GM23338 (cell line): Measurements from ENCODE around the gene TUBB. TPM values are rescaled to one million over a fixed set of nuclear protein-coding genes. Genes with fewer than 3 reads are reported as not detected.
"Not testable (repeated sequence)": the region's sequence is repeated elsewhere in the genome, so short reads cannot be mapped to it uniquely, and the experiment has no call there.

Experiments
- ATAC-seq: fragments of 200-7000 bp; cut with Tn5 transposase; 3 replicates; pipeline ENCODE4 v1.9.1; 2020
- DNase-seq: peaks from one replicate; pipeline ENCODE4 v3.0.0-alpha.2; 2015; ENCODE audit warnings: low spot score
- H2AFZ ChIP-seq: fragments of 200-600 bp; sonication (generic); 2 replicates; pipeline ENCODE4 v1.8.0; 2016; ENCODE audit warnings: antibody characterized with exemption, mild to moderate bottlenecking, moderate library complexity
- H3F3A ChIP-seq: fragments of 200-600 bp; sonication (generic); replicated peaks from 2 replicates; pipeline ENCODE4 v1.8.0; 2017; ENCODE audit warnings: antibody characterized with exemption, mixed run types, low read depth
- H3K27ac ChIP-seq: fragments of 200-600 bp; sonication (generic); 2 replicates; pipeline ENCODE4 v1.6.1; 2016; ENCODE audit warnings: low read depth
- H3K27me3 ChIP-seq: fragments of 200-600 bp; sonication (generic); 2 replicates; pipeline ENCODE4 v1.8.0; 2016; ENCODE audit warnings: mild to moderate bottlenecking, mixed run types, moderate library complexity; ENCODE audit not compliant: insufficient read depth
- H3K36me3 ChIP-seq: fragments of 200-600 bp; sonication (generic); 2 replicates; pipeline ENCODE4 v1.8.0; 2016; ENCODE audit warnings: mild to moderate bottlenecking; ENCODE audit not compliant: insufficient read depth
- H3K4me1 ChIP-seq: fragments of 200-600 bp; sonication (generic); 2 replicates; pipeline ENCODE4 v1.8.0; 2016; ENCODE audit warnings: mild to moderate bottlenecking, moderate library complexity; ENCODE audit not compliant: insufficient read depth
- H3K4me2 ChIP-seq: fragments of 200-600 bp; sonication (generic); 2 replicates; pipeline ENCODE4 v1.7.1; 2017; ENCODE audit warnings: mixed run types
- H3K4me3 ChIP-seq: fragments of 200-600 bp; sonication (generic); 2 replicates; pipeline ENCODE4 v1.6.1; 2016; ENCODE audit warnings: mixed run types
- H3K79me2 ChIP-seq: fragments of 200-600 bp; sonication (generic); replicated peaks from 2 replicates; pipeline ENCODE4 v1.8.0; 2017; ENCODE audit warnings: mild to moderate bottlenecking; ENCODE audit not compliant: insufficient read depth
- H3K9me2 ChIP-seq: fragments of 200-600 bp; sonication (generic); 2 replicates; pipeline ENCODE4 v1.8.0; 2017; ENCODE audit not compliant: insufficient read depth
- H4K20me1 ChIP-seq: fragments of 200-600 bp; sonication (generic); replicated peaks from 2 replicates; pipeline ENCODE4 v1.8.0; 2017; ENCODE audit warnings: mild to moderate bottlenecking; ENCODE audit not compliant: insufficient read depth
- H3K27ac Mint-ChIP-seq: 2 replicates; pipeline ENCODE4 v1.8.0; 2020; ENCODE audit warnings: inconsistent platforms, mild to moderate bottlenecking, moderate library complexity, mixed read lengths
- H3K27me3 Mint-ChIP-seq: 3 replicates; pipeline ENCODE4 v1.8.0; 2022; ENCODE audit warnings: low read depth, mild to moderate bottlenecking, moderate library complexity, mixed read lengths, inconsistent platforms; ENCODE audit not compliant: insufficient read depth, poor library complexity
- H3K36me3 Mint-ChIP-seq: 3 replicates; pipeline ENCODE4 v1.8.0; 2021; ENCODE audit warnings: low read depth, mild to moderate bottlenecking, inconsistent platforms, moderate library complexity, mixed read lengths
- H3K4me1 Mint-ChIP-seq: 3 replicates; pipeline ENCODE4 v1.8.0; 2020; ENCODE audit warnings: mild to moderate bottlenecking, inconsistent platforms, mixed read lengths
- H3K4me3 Mint-ChIP-seq: 3 replicates; pipeline ENCODE4 v1.8.0; 2021; ENCODE audit warnings: moderate library complexity, mild to moderate bottlenecking, inconsistent platforms, mixed read lengths
- H3K9me3 Mint-ChIP-seq: 3 replicates; pipeline ENCODE4 v1.8.0; 2020; ENCODE audit warnings: moderate library complexity, mild to moderate bottlenecking, inconsistent platforms, mixed read lengths
- CTCF ChIP-seq, 2 experiments: fragments of 200-600 bp in 1 of 2; sonication (generic) in 1 of 2; conservative IDR thresholded peaks; 2 replicates each; pipeline versions ENCODE4 v1.5.1 to v1.6.1; 2016 to 2017; ENCODE audit warnings: antibody characterized with exemption in 2 of 2, low read depth in 2 of 2, mild to moderate bottlenecking in 2 of 2, moderate library complexity in 1 of 2
- ETS1 ChIP-seq: IDR thresholded peaks from 2 replicates; pipeline ENCODE4 v1.6.1; 2016; ENCODE audit warnings: antibody characterized with exemption
- POLR2AphosphoS5 ChIP-seq: IDR thresholded peaks from 2 replicates; pipeline ENCODE4 v1.6.1; 2016; ENCODE audit warnings: antibody characterized with exemption, low read depth
- polyA plus RNA-seq: library from polyadenylated mRNA; unstranded; fragments of >200 nt; fragmentation: Nextera tagmentation; extraction: Ambion mirVana; gene quantifications from 2 replicates; pipeline ENCODE4 v1.2.1, GENCODE V29; 2016
- total RNA-seq: library from RNA; depleted of rRNA; stranded (reverse); fragments of >200 nt; shearing (Covaris generic); gene quantifications from 2 replicates; pipeline ENCODE4 v1.2.3, GENCODE V29; 2014

TUBB gene
- total and polyA plus RNA-seq, 2 experiments from 2014 or later: 1,041 to 1,704 TPM

GRCh38 chr6:30722280-30723112, 2.3 kb downstream of the TUBB start:
- no peaks in the 10 kb centered on the region for H3K9me2 ChIP-seq
- Mint-ChIP-seq H3K27me3 (peaks cover 63% of the 10 kb centered on the region), H3K4me3 (peak overlapping the region; percentile 100), H3K9me3 (peaks cover 12% of the 10 kb centered on the region; the same call in 2 of the 3 replicates), H3K4me1 (peaks cover 41% of the 10 kb centered on the region), H3K36me3 (peaks cover 65% of the 10 kb centered on the region), H3K27ac (peak overlapping the region; percentile 100)
- ATAC-seq (peak; percentile 2), DNase-seq (peak; percentile 85)
- peaks cover 31% of the 10 kb centered on the region for H4K20me1 ChIP-seq
- no peaks in the 10 kb centered on the region for H3K27me3 ChIP-seq
- H2AFZ ChIP-seq: no peak overlapping the region
- peaks cover 6% of the 10 kb centered on the region for H3K4me1 ChIP-seq
- H3K79me2 ChIP-seq: peaks cover 46% of the 10 kb centered on the region
- peaks cover 65% of the 10 kb centered on the region for H3F3A ChIP-seq
- H3K4me3 ChIP-seq: peak overlapping the region; percentile 94
- peak overlapping the region; percentile 96 for H3K27ac ChIP-seq
- peaks cover 34% of the 10 kb centered on the region for H3K36me3 ChIP-seq
- TF ChIP-seq CTCF (conservative IDR thresholded peaks at IDR 0.05; ENCODE audit: low read depth in 2 of 2) (peak; percentile 86 to 98), POLR2AphosphoS5 (peak; percentile 41), ETS1 (no peak)
- peak overlapping the region; percentile 88 for H3K4me2 ChIP-seq

- H3K4me1 ChIP-seq, H3K27me3 ChIP-seq, ATAC-seq, H2AFZ ChIP-seq, H3K9me2 ChIP-seq, DNase-seq: not testable (repeated sequence)
- Histone ChIP-seq H3K27ac (peak overlapping the region; percentile 82), H3K36me3 (peaks cover 34% of the 10 kb centered on the region), H3K4me2 (peak overlapping the region; percentile 60; the same call in 1 of the 2 replicates), H4K20me1 (peaks cover 31% of the 10 kb centered on the region), H3F3A (peaks cover 67% of the 10 kb centered on the region), H3K79me2 (peaks cover 43% of the 10 kb centered on the region), H3K4me3 (peak overlapping the region; percentile 94)
- Mint-ChIP-seq H3K4me3 (peak overlapping the region; percentile 100), H3K36me3 (peaks cover 71% of the 10 kb centered on the region), H3K27ac (peak overlapping the region; percentile 100), H3K27me3 (peaks cover 67% of the 10 kb centered on the region), H3K4me1 (peaks cover 38% of the 10 kb centered on the region), H3K9me3 (peaks cover 11% of the 10 kb centered on the region; the same call in 2 of the 3 replicates)
Observed at GRCh38 chr6:30723159-30723842, 3.1 kb downstream of the TUBB start.
